HG02588 (cell line): ENCODE measurements around the gene LRGUK.
A peak's percentile ranks its signal among the peaks of the same experiment; 100 is the strongest.
"Not testable (repeated sequence)": the region's sequence is repeated elsewhere in the genome, so short reads cannot be mapped to it uniquely, and the experiment has no call there.

Source experiments
- ATAC-seq: cut with Tn5 transposase; IDR thresholded peaks from one replicate; pipeline ENCODE4 v1.9.1; 2021; ENCODE audit warnings: mild to moderate bottlenecking, moderate library complexity; ENCODE audit not compliant: unreplicated experiment

The LRGUK gene

GRCh38 chr7:134220236-134220635 is 93.1 kb downstream of the LRGUK start:
- ATAC-seq: no peak

GRCh38 chr7:134231296-134231695 is 104.2 kb downstream of the LRGUK start:
- ATAC-seq: not testable (repeated sequence)

GRCh38 chr7:134234216-134234615 is 107.1 kb downstream of the LRGUK start:
- ATAC-seq: no peak

- ATAC-seq: peak; percentile 44
Observed at GRCh38 chr7:134245253-134245652, 118.1 kb downstream of the LRGUK start.

GRCh38 chr7:134246347-134246746 is 119.2 kb downstream of the LRGUK start:
- ATAC-seq: no peak

- ATAC-seq: no peak
Observed at GRCh38 chr7:134246761-134247160, 119.6 kb downstream of the LRGUK start.

GRCh38 chr7:134248196-134248595 is 121.1 kb downstream of the LRGUK start:
- ATAC-seq: no peak

GRCh38 chr7:134254311-134254710 is 127.2 kb downstream of the LRGUK start:
- no peak for ATAC-seq

GRCh38 chr7:134255814-134256213 is 128.7 kb downstream of the LRGUK start:
- ATAC-seq: no peak

- ATAC-seq: no peak
Observed at GRCh38 chr7:134262322-134262721, 135.2 kb downstream of the LRGUK start.

- ATAC-seq: no peak
Observed at GRCh38 chr7:134276951-134277350, 149.8 kb downstream of the LRGUK start.

GRCh38 chr7:134278502-134279153 is 151.5 kb downstream of the LRGUK start:
- no peak for ATAC-seq

GRCh38 chr7:134279336-134279735 is 152.2 kb downstream of the LRGUK start:
- no peak for ATAC-seq

GRCh38 chr7:134279898-134280297 is 152.8 kb downstream of the LRGUK start:
- no peak for ATAC-seq

- ATAC-seq: no peak
Observed at GRCh38 chr7:134280508-134280907, 153.4 kb downstream of the LRGUK start.

GRCh38 chr7:134284011-134284410 is 156.9 kb downstream of the LRGUK start:
- ATAC-seq: no peak

- ATAC-seq: no peak
Observed at GRCh38 chr7:134284952-134285351, 157.8 kb downstream of the LRGUK start.

- no peak for ATAC-seq
Observed at GRCh38 chr7:134287916-134288659, 160.9 kb downstream of the LRGUK start.

GRCh38 chr7:134289423-134289822 is 162.3 kb downstream of the LRGUK start:
- no peak for ATAC-seq

- no peak for ATAC-seq
Observed at GRCh38 chr7:134289841-134290240, 162.7 kb downstream of the LRGUK start.

GRCh38 chr7:134290286-134290685 is 163.1 kb downstream of the LRGUK start:
- ATAC-seq: no peak

GRCh38 chr7:134293002-134293740 is 166.0 kb downstream of the LRGUK start:
- peak; percentile 100 for ATAC-seq
